ENCODE measurements around the gene RIBC2. TPM values are rescaled to one million over a fixed set of nuclear protein-coding genes. Genes with fewer than 3 reads are reported as not detected.

The RIBC2 gene
- total and polyA plus RNA-seq, 9 of the 15 experiments (the other 6 are each of a cell fraction or from before 2014, with no cell fraction given) = not detected

DNA sequence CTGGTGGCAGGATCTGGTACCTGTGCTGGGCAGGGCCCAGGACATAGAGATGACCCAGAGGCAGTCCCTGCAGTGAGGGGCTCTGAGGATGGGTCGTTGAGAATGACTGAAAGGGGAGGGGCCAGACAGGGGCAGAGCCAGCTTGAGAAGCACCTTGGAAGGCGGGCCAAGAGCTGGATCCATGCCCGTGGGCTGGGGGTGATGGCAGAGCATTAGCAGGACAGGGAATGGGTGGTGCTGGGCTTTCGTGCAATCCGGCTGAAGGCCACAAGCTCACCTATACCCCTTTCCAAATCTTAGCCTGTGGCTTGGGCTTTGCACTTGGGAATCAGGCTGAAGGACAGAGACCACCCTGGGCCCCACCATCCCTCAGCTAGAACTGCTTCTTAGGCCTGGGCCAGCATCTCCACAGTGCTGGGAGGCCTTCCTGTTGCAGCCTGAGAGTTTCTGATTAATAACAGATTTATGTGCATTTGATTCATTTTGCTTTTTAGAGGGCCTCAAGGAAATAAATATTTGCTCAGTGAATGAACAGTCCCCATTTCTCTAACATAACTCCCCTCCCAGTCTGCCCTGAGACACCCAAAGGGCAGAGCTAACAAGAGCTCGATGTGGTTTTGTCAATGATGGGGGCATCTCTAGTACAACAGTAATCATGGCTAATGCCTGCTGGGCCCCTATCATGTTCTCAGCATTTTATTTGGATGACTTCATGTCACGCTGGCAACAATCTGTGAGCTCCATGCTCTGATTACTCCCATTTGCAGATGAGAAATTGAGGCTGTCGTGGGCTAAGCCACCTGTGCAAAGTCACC, 39.3 kb downstream of the RIBC2 start:
- FAIRE-seq = no peak

More for the DNA sequence above, 39.3 kb downstream of the RIBC2 start:
- H3K36me3 ChIP-seq (ENCODE audit: control insufficient read depth, insufficient read depth, low read length) = no peaks in the 10 kb centered on the region
- no peak overlapping the region for H3K4me3 ChIP-seq
- H3K27me3 ChIP-seq (ENCODE audit: control insufficient read depth in 2 of 2, insufficient read depth in 2 of 2, low read length in 2 of 2) = peaks cover 4 to 39% of the 10 kb centered on the region in 2 experiments; a peak in 3 of 5 replicates
- DNase-seq (ENCODE audit: extremely low read depth in 1 of 4, low spot score in 3 of 4) (no peak), ATAC-seq (no peak)
- 0% methylated on average over 7 of the region's 8 CpGs for WGBS (ENCODE audit: insufficient coverage, low coverage, missing lambda C conversion rate)
- H3K4me2 ChIP-seq (ENCODE audit: insufficient read depth, low read length) = no peak overlapping the region
- no peak overlapping the region for H3K27ac ChIP-seq (ENCODE audit: extremely low read depth, low read depth, low read length)
- H3K9me1 ChIP-seq (ENCODE audit: control insufficient read depth, insufficient read depth, low read length) = no peaks in the 10 kb centered on the region
- ChIA-PET POLR2A (interaction anchor here (0.7 kb wide), 1 partner anchor 188 kb away, joined by 3 read pairs; no protein-coding TSS in a partner anchor), CTCF (ENCODE audit: low intra/inter-chr PET ratio) (no interaction called here)
- no TSS peak for BruUV-seq (replicated peaks)
- TF ChIP-seq ETV1 (tag; conservative IDR thresholded peaks at IDR 0.05; ENCODE audit: low read depth) (no peak), PTBP1 (IDR thresholded peaks at IDR 0.05; ENCODE audit: low read depth, low read length) (no peak), ZNF696 (CRISPR knock-in tag; conservative IDR thresholded peaks at IDR 0.05) (no peak), E2F3 (CRISPR knock-in tag; IDR thresholded peaks at IDR 0.05) (no peak), RFX1 (IDR thresholded peaks at IDR 0.05) (no peak), ZNF431 (CRISPR knock-in tag; IDR thresholded peaks at IDR 0.05) (no peak), KAT2B (IDR thresholded peaks at IDR 0.05; ENCODE audit: low read depth, low read length) (no peak), POU5F1 (IDR thresholded peaks at IDR 0.05; ENCODE audit: borderline replicate concordance, low read depth, low read length, partially characterized antibody) (no peak), ZBTB7A (IDR thresholded peaks at IDR 0.05; ENCODE audit: borderline replicate concordance, control insufficient read depth, low read depth, low read length) (no peak)
- TF ChIP-seq, protein P1, sequence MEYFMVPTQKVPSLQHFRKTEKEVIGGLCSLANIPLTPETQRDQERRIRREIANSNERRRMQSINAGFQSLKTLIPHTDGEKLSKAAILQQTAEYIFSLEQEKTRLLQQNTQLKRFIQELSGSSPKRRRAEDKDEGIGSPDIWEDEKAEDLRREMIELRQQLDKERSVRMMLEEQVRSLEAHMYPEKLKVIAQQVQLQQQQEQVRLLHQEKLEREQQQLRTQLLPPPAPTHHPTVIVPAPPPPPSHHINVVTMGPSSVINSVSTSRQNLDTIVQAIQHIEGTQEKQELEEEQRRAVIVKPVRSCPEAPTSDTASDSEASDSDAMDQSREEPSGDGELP (CRISPR knock-in tag; IDR thresholded peaks at IDR 0.05; ENCODE audit: borderline replicate concordance) = no peak
- TF ChIP-seq, protein P2, sequence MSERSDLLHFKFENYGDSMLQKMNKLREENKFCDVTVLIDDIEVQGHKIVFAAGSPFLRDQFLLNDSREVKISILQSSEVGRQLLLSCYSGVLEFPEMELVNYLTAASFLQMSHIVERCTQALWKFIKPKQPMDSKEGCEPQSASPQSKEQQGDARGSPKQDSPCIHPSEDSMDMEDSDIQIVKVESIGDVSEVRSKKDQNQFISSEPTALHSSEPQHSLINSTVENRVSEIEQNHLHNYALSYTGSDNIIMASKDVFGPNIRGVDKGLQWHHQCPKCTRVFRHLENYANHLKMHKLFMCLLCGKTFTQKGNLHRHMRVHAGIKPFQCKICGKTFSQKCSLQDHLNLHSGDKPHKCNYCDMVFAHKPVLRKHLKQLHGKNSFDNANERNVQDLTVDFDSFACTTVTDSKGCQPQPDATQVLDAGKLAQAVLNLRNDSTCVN (CRISPR knock-in tag; IDR thresholded peaks at IDR 0.05) = no peak
- TF ChIP-seq, protein P3, sequence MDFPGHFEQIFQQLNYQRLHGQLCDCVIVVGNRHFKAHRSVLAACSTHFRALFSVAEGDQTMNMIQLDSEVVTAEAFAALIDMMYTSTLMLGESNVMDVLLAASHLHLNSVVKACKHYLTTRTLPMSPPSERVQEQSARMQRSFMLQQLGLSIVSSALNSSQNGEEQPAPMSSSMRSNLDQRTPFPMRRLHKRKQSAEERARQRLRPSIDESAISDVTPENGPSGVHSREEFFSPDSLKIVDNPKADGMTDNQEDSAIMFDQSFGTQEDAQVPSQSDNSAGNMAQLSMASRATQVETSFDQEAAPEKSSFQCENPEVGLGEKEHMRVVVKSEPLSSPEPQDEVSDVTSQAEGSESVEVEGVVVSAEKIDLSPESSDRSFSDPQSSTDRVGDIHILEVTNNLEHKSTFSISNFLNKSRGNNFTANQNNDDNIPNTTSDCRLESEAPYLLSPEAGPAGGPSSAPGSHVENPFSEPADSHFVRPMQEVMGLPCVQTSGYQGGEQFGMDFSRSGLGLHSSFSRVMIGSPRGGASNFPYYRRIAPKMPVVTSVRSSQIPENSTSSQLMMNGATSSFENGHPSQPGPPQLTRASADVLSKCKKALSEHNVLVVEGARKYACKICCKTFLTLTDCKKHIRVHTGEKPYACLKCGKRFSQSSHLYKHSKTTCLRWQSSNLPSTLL (IDR thresholded peaks at IDR 0.05) = no peak
- H2AFZ ChIP-seq (ENCODE audit: low read depth, low read length) = no peak overlapping the region
- H4K20me1 ChIP-seq (replicated peaks; ENCODE audit: control insufficient read depth, insufficient read depth, low read length) = no peaks in the 10 kb centered on the region
- H3K9me3 ChIP-seq (replicated peaks; ENCODE audit: control insufficient read depth, insufficient read depth, low read depth, low read length) = no peaks in the 10 kb centered on the region
- H3K4me1 ChIP-seq (replicated peaks in 1 of 2; ENCODE audit: control insufficient read depth in 2 of 2, insufficient read depth in 2 of 2, low read length in 2 of 2) = no peaks in the 10 kb centered on the region
- intact Hi-C loops (cut with micrococcal nuclease) = no loop called here
- H3K79me2 ChIP-seq (ENCODE audit: control insufficient read depth, insufficient read depth, low read length) = no peaks in the 10 kb centered on the region
- in situ Hi-C loops (cut with MboI) = loop anchor here (10.0 kb wide), 1 partner anchor 348 kb away; no protein-coding TSS in a partner anchor
- H3K9ac ChIP-seq (ENCODE audit: insufficient read depth in 1 of 2, low read depth in 2 of 2, low read length in 2 of 2) = no peak overlapping the region
